GM19395 (cell line): ENCODE results near the gene RRAGD.

ENCODE experiments used
- ATAC-seq: cut with Tn5 transposase; IDR thresholded peaks from one replicate; pipeline ENCODE4 v1.9.1; 2021; ENCODE audit warnings: mild to moderate bottlenecking, moderate library complexity; ENCODE audit not compliant: unreplicated experiment

Gene RRAGD

DNA sequence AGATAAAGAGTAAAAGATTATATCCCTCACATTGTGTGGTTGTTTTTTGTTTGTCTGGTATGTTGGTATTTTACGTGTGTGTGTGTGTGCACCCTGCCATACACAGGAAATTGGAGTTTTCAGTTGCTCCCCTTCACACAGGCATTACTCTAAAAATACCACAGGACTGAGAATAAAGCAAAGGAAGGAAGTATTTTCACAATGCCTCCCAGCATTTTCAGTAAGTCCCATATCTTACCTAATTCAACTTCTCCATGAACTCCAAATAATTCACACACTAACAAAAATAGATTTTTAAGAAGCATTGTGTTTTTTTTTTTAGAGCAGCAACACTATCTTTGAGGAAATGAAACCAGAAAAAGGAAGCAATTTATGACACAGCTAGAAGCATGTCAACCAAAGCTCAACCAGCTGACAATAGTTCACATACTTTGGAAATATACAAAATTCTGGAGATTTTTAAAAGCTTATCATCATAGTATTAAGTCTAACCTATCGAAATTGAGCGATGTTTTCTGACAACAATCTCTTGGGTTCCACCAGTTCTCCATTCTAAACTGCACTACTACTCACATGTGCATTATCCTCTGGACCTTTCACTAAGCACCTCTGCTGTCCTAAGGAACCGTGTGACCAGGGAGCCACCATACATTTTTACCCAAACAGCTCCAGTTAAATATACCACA is 61.6 kb downstream of the RRAGD start:
- peak; percentile 51 for ATAC-seq

GRCh38 chr6:89348372-89348771 is 63.7 kb downstream of the RRAGD start:
- ATAC-seq, result no peak

DNA sequence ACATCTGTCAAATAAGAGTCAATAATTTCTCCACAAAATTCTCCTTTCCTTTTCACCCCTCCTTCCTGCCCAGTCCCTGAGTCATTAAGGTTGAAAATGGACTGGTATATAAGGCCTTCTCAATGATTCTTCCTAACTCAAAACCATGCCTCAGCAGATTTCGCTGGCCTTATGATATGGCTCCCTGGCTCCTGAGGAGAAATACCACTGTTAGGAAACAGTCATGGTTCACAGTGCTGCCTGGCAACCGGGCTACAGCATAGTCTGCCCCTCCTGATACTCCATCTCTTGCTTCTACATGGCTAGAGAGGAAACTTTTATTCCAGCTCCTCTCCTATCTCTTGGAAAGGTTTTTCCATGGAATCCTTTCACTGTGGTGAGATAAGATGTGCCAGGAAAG is 64.2 kb downstream of the RRAGD start:
- no peak for ATAC-seq

- no peak for ATAC-seq
Observed at GRCh38 chr6:89346433-89346832, 65.6 kb downstream of the RRAGD start.

DNA sequence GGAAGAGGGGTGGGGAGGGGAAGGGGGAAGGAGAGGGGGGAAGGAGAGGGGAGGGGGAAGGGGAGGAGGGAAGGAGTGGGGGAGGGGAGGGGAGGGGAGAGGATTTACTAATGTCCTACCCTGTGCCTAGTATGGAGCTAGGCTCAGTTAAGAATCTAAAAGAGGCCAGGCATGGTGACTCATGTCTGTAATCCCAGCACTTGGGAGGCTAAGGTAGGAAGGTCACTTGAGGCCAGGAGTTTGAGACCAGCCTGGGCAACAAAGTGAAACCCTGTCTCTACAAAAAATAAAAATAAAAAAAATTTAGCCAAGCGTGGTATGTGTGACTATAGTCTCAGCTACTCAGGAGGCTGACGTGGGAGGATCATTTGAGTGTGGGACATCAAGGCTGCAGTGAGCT is 72.5 kb downstream of the RRAGD start:
- no peak for ATAC-seq

- no peak for ATAC-seq
Observed at GRCh38 chr6:89335164-89335563, 76.9 kb downstream of the RRAGD start.

- no peak for ATAC-seq
Observed at GRCh38 chr6:89330910-89331309, 81.2 kb downstream of the RRAGD start.

GRCh38 chr6:89328976-89329375 is 83.1 kb downstream of the RRAGD start:
- ATAC-seq, result no peak

DNA sequence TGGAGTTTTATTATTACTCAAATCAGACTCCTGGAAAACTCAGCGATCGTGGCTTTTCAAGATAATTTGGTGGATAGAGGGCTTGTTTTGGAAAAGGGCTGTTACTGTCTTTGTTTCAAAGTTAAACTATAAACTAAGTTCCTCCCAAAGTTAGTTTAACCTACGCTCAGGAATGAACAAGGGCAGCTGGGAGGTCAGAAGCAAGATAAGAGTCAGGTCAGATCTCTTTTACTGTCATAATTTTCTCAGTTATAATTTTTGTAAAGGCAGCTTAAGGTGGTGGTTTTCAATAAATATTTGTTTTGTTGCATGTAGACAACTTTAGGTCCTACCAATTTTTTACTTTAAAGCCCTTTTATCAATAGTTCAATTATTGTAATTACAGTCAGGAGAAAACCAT is 87.8 kb downstream of the RRAGD start:
- ATAC-seq, result no peak

GRCh38 chr6:89323511-89323971 is 88.5 kb downstream of the RRAGD start:
- ATAC-seq, result no peak

- peak; percentile 62 for ATAC-seq
Observed at GRCh38 chr6:89321131-89321970, 90.7 kb downstream of the RRAGD start.

DNA sequence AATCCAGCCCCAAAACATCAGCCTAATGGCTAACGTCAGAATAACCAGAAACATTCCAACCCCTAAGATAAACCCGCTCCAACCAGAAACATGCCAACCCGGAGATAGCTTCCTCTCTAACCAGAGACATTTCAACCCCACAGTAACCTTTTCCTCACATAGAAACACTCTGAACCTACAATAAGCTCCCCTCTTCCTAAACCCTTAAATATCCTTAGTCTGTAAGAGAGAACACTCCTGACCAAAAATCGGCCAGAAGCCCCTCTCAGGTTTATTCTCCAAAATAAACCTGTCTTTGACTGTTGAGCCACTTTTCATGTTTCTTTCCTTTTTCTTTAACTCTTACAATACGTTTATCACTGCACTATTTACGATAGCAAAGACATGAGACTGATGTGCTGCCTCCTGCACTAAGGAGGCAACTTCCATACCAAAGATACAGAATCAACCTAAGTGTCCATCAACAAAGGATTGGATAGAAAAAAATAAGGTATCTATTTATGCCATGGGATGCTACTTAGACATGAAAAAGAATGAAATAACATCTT is 92.0 kb downstream of the RRAGD start:
- ATAC-seq, result no peak

- ATAC-seq, result no peak
Observed at GRCh38 chr6:89317067-89317466, 95.0 kb downstream of the RRAGD start.

- ATAC-seq, result no peak
Observed at GRCh38 chr6:89315249-89315885, 96.7 kb downstream of the RRAGD start, which contains the start of gene GABRR2. Gene GABRR2 (minus strand): TSS chr6:89315299. CDS start chr6:89315165, 134 bp downstream.

DNA sequence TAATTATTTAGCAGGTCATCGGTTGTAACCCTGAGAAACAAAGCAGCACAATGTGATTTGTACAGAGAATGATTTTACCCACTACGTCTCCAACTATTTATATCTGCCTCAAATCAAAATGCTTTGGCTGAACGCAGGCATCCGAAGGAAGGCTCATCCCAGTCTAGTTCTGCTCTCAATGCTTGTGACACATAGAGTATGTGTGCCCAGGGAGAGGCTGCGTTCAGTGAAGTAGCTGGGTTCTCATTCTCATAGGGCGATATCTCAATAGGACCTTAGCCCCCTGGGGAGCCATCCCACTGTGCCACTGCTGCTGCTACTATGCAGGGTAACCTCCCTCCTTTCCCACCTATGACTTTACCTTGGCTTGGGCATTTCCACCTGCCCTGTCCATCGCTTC is 97.4 kb downstream of the RRAGD start:
- ATAC-seq, result no peak
